ENCODE measurements around the gene PDGFA. TPM values are rescaled to one million over a fixed set of nuclear protein-coding genes. Genes with fewer than 3 reads are reported as not detected.

Gene PDGFA
- total and polyA plus RNA-seq, 2 donors from 2014 or later, result 14.1 to 53.0 TPM

DNA sequence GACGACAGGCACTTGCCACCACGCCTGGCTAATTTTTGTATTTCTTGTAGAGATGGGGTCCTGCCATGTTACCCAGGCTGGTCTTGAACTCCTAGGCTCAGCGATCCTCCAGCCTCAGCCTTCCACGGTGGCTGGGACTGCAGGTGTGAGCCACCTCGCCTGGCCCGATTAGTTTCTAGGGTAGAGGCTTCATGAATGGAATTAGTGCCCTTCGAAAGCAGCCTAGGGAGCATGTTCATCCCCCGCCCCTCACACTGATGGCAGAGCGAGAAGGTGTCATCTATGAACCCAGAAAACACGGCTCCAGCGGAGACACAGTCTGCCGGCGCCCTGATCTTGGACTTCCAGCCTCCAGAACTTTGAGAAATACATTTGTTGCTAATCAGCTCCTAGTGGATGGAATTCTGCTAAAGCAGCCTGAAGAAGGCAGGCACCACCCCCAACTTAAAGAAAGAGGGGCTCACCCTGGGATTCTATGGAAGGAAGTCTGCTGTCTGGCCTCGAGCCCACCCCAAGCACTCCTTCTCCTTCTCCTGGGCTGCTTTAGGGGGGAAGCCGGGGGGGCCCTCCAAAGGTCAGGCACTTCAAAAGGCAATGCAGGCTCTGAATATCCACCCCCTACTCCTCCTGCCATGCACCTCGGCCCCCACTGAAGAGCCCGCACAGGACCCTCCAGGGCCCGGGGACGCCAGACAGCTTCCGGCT is 10.1 kb downstream of the PDGFA start:
- Histone ChIP-seq H3K27me3 (ENCODE audit: control insufficient read depth, insufficient read depth, low read length) (no peaks in the 10 kb centered on the region), H3K27ac (ENCODE audit: low read depth in 2 of 2, low read length in 2 of 2) (no peak overlapping the region), H3K9me3 (ENCODE audit: control insufficient read depth in 2 of 3, insufficient read depth in 1 of 3, low read length in 3 of 3) (no peaks in the 10 kb centered on the region), H3K4me3 (ENCODE audit: low read length in 3 of 3) (no peak overlapping the region), H3K36me3 (ENCODE audit: control insufficient read depth in 2 of 3, insufficient read depth in 3 of 3, low read length in 3 of 3) (no peaks in the 10 kb centered on the region), H3K9ac (ENCODE audit: low read length in 3 of 3) (no peak overlapping the region), H3K4me1 (ENCODE audit: control insufficient read depth in 2 of 3, insufficient read depth in 2 of 3, low read depth in 1 of 3, low read length in 3 of 3) (peaks cover 0 to 8% (median 0%) of the 10 kb centered on the region in 3 donors)
- DNase-seq (peak in 2 of 5 donors; percentile 34 to 48), FAIRE-seq (no peak)
- TF ChIP-seq CTCF (IDR thresholded peaks at IDR 0.05; ENCODE audit: borderline replicate concordance, extremely low read depth, insufficient read depth), result no peak
- intact Hi-C loops (cut with DNase I), result no loop called here

- TF ChIP-seq CTCF (IDR thresholded peaks at IDR 0.05; ENCODE audit: borderline replicate concordance, extremely low read depth, insufficient read depth), result no peak
- DNase-seq (peak in 2 of 5 donors; percentile 32 to 57), FAIRE-seq (no peak)
- H3K9ac ChIP-seq (ENCODE audit: low read length in 3 of 3), result no peak overlapping the region
- H3K4me3 ChIP-seq (ENCODE audit: low read length in 3 of 3), result no peak overlapping the region
- H3K9me3 ChIP-seq (ENCODE audit: control insufficient read depth in 2 of 3, insufficient read depth in 1 of 3, low read length in 3 of 3), result no peaks in the 10 kb centered on the region
- no peaks in the 10 kb centered on the region for H3K36me3 ChIP-seq (ENCODE audit: control insufficient read depth in 2 of 3, insufficient read depth in 3 of 3, low read length in 3 of 3)
- H3K27ac ChIP-seq (ENCODE audit: low read depth in 2 of 2, low read length in 2 of 2), result no peak overlapping the region
- intact Hi-C loops (cut with DNase I), result no loop called here
- H3K27me3 ChIP-seq (ENCODE audit: control insufficient read depth, insufficient read depth, low read length), result no peaks in the 10 kb centered on the region
- H3K4me1 ChIP-seq (ENCODE audit: control insufficient read depth in 2 of 3, insufficient read depth in 2 of 3, low read depth in 1 of 3, low read length in 3 of 3), result peaks cover 0 to 8% (median 1%) of the 10 kb centered on the region in 3 donors
Measured at GRCh38 chr7:508461-509170, 11.0 kb downstream of the PDGFA start.

- H3K27ac ChIP-seq (ENCODE audit: low read depth in 2 of 2, low read length in 2 of 2), result no peak overlapping the region
- no peak overlapping the region for H3K9ac ChIP-seq (ENCODE audit: low read length in 3 of 3)
- no peaks in the 10 kb centered on the region for H3K9me3 ChIP-seq (ENCODE audit: control insufficient read depth in 2 of 3, insufficient read depth in 1 of 3, low read length in 3 of 3)
- H3K4me3 ChIP-seq (ENCODE audit: low read length in 3 of 3), result no peak overlapping the region
- H3K36me3 ChIP-seq (ENCODE audit: control insufficient read depth in 2 of 3, insufficient read depth in 3 of 3, low read length in 3 of 3), result no peaks in the 10 kb centered on the region
- no peaks in the 10 kb centered on the region for H3K27me3 ChIP-seq (ENCODE audit: control insufficient read depth, insufficient read depth, low read length)
- peak in 2 of 5 donors; percentile 30 to 57 for DNase-seq
- no peak for TF ChIP-seq CTCF (IDR thresholded peaks at IDR 0.05; ENCODE audit: borderline replicate concordance, extremely low read depth, insufficient read depth)
- no peak for FAIRE-seq
- H3K4me1 ChIP-seq (ENCODE audit: control insufficient read depth in 2 of 3, insufficient read depth in 2 of 3, low read depth in 1 of 3, low read length in 3 of 3), result peaks cover 0 to 14% (median 8%) of the 10 kb centered on the region in 3 donors
- intact Hi-C loops (cut with DNase I), result no loop called here
Measured at GRCh38 chr7:507623-508300, 11.9 kb downstream of the PDGFA start.
